Mammary epithelial cell (primary cell): ENCODE data around the gene NCAM1.

ENCODE experiments used
- EZH2 ChIP-seq: IDR thresholded peaks from 2 replicates; pipeline ENCODE4 v1.6.1; 2012; ENCODE audit warnings: low read length, inconsistent platforms, borderline replicate concordance
- TF ChIP-seq, protein P1 (sequence below), 2 donors: IDR thresholded peaks in 1 of 2; conservative IDR thresholded peaks in 1 of 2; 2 replicates each; pipeline ENCODE4 v1.5.1; 2011 to 2012; ENCODE audit warnings: inconsistent platforms in 2 of 2, low read length in 2 of 2, mild to moderate bottlenecking in 2 of 2, control low read depth in 1 of 2, low read depth in 1 of 2; ENCODE audit not compliant: insufficient read depth in 1 of 2; ENCODE audit errors: extremely low read depth in 1 of 2

- TF ChIP-seq, protein P1, sequence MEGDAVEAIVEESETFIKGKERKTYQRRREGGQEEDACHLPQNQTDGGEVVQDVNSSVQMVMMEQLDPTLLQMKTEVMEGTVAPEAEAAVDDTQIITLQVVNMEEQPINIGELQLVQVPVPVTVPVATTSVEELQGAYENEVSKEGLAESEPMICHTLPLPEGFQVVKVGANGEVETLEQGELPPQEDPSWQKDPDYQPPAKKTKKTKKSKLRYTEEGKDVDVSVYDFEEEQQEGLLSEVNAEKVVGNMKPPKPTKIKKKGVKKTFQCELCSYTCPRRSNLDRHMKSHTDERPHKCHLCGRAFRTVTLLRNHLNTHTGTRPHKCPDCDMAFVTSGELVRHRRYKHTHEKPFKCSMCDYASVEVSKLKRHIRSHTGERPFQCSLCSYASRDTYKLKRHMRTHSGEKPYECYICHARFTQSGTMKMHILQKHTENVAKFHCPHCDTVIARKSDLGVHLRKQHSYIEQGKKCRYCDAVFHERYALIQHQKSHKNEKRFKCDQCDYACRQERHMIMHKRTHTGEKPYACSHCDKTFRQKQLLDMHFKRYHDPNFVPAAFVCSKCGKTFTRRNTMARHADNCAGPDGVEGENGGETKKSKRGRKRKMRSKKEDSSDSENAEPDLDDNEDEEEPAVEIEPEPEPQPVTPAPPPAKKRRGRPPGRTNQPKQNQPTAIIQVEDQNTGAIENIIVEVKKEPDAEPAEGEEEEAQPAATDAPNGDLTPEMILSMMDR (conservative IDR thresholded peaks at IDR 0.05 in 1 of 2, IDR thresholded peaks at IDR 0.05 in 1 of 2; ENCODE audit: extremely low read depth in 1 of 2, insufficient read depth in 1 of 2, low read depth in 1 of 2, low read length in 2 of 2) = no peak
- no peak for TF ChIP-seq EZH2
Observed at GRCh38 chr11:112942966-112943643, 18.1 kb upstream of the NCAM1 start.
